HepG2 (cell line): ENCODE measurements around the gene PNLIPRP2. TPM values are rescaled to one million over a fixed set of nuclear protein-coding genes. Genes with fewer than 3 reads are reported as not detected.

Source experiments
- ATAC-seq: fragments of 200-7000 bp; cut with Tn5 transposase; 3 replicates; pipeline ENCODE4 v1.9.1; 2020; ENCODE audit warnings: mild to moderate bottlenecking, moderate library complexity
- BruUV-seq: library from RNA; stranded (reverse); fragments of 400-500 nt; replicated peaks from 2 replicates; lab custom pipeline; 2021; lab: Mats Ljungman, UMichigan
- CTCF ChIA-PET: fragments of 300-600 bp; formaldehyde crosslinking; extraction: SDS; loops from one replicate; lab custom pipeline; 2021; ENCODE audit warnings: low total read pairs, inconsistent platforms, low intra/inter-chr PET ratio; lab: Yijun Ruan, JAX
- POLR2A ChIA-PET: fragments of 350-600 bp; sonication (Branson Sonifier 250); formaldehyde crosslinking; loops from one replicate; lab custom pipeline; 2020; ENCODE audit warnings: antibody characterized with exemption, inconsistent platforms; lab: Yijun Ruan, JAX
- DNase-seq: peaks from one replicate; pipeline ENCODE4 v3.0.0-alpha.2; 2015; ENCODE audit warnings: low spot score
- FAIRE-seq: peaks from 3 replicates; lab custom pipeline; 2011; peaks lifted over from hg19 to GRCh38; lab: Jason Lieb, UNC
- H2AFZ ChIP-seq: one replicate; pipeline ENCODE4 v1.6.1; 2011; ENCODE audit warnings: low read length, inconsistent platforms
- H3K27ac ChIP-seq: fragments of 300-600 bp; 3 replicates; pipeline ENCODE4 v1.8.0; 2011; ENCODE audit warnings: mixed run types, mild to moderate bottlenecking, mixed read lengths, low read length, inconsistent platforms; ENCODE audit not compliant: insufficient read depth; ENCODE audit errors: extremely low read length
- H3K27me3 ChIP-seq, 2 experiments: fragments of 200-600 bp in 1 of 2; 2 replicates in 1 of 2; 3 replicates in 1 of 2; pipeline versions ENCODE4 v1.6.0 to v1.8.0; 2011; ENCODE audit warnings: low read length in 2 of 2, mild to moderate bottlenecking in 2 of 2, moderate library complexity in 2 of 2, inconsistent platforms in 1 of 2; ENCODE audit not compliant: insufficient read depth in 2 of 2, control insufficient read depth in 1 of 2
- H3K36me3 ChIP-seq, 2 experiments: fragments of 200-600 bp in 1 of 2; replicated peaks in 1 of 2; 2 replicates in 1 of 2; 3 replicates in 1 of 2; pipeline versions ENCODE4 v1.5.1 to v1.8.0; 2011; ENCODE audit warnings: low read length in 2 of 2, inconsistent platforms in 1 of 2; ENCODE audit not compliant: insufficient read depth in 2 of 2, control insufficient read depth in 1 of 2
- H3K4me1 ChIP-seq: 2 replicates; pipeline ENCODE4 v1.5.1; 2012; ENCODE audit warnings: low read length, inconsistent platforms; ENCODE audit not compliant: insufficient read depth
- H3K4me2 ChIP-seq: 2 replicates; pipeline ENCODE4 v1.6.0; 2011; ENCODE audit warnings: low read depth, low read length, inconsistent platforms
- H3K4me3 ChIP-seq, 3 experiments: fragments of 200-600 bp in 1 of 3; sonication (generic), shearing (Covaris generic) in 1 of 3; replicated peaks in 1 of 3; 2 replicates each; pipeline ENCODE4 v1.5.1; 2011 to 2016; ENCODE audit warnings: low read length in 3 of 3, inconsistent platforms in 2 of 3, low read depth in 2 of 3, mild to moderate bottlenecking in 2 of 3, control low read depth in 1 of 3, mixed read lengths in 1 of 3; ENCODE audit not compliant: insufficient read depth in 1 of 3
- H3K79me2 ChIP-seq: one replicate; pipeline ENCODE4 v1.6.1; 2011; ENCODE audit warnings: low read length, inconsistent platforms; ENCODE audit not compliant: insufficient read depth
- H3K9ac ChIP-seq: 2 replicates; pipeline ENCODE4 v1.6.0; 2011; ENCODE audit warnings: mild to moderate bottlenecking, low read depth, low read length, inconsistent platforms; ENCODE audit not compliant: insufficient read depth
- H3K9me3 ChIP-seq: 2 replicates; pipeline ENCODE4 v1.5.1; 2012; ENCODE audit warnings: mild to moderate bottlenecking, low read length
- H4K20me1 ChIP-seq: 2 replicates; pipeline ENCODE4 v1.6.0; 2011; ENCODE audit warnings: inconsistent platforms, mild to moderate bottlenecking, low read length, moderate library complexity; ENCODE audit not compliant: insufficient read depth
- CCAR2 ChIP-seq: fragments of 200-400 bp; formaldehyde crosslinking; optimal IDR thresholded peaks from 2 replicates; pipeline ENCODE3; 2018; ENCODE audit warnings: low read depth, mild to moderate bottlenecking, low read length, moderate library complexity
- HNRNPH1 ChIP-seq: fragments of 200-400 bp; formaldehyde crosslinking; optimal IDR thresholded peaks from 2 replicates; pipeline ENCODE3; 2017; ENCODE audit warnings: mild to moderate bottlenecking, low read depth, low read length
- HOMEZ ChIP-seq: IDR thresholded peaks from 2 replicates; pipeline ENCODE4 v1.6.1; 2016; ENCODE audit warnings: low read depth
- KDM3A ChIP-seq: IDR thresholded peaks from 2 replicates; pipeline ENCODE4 v1.6.1; 2018; ENCODE audit warnings: low read depth, missing compliant biosample characterization
- PAXIP1 ChIP-seq: sonication (generic); formaldehyde crosslinking; conservative IDR thresholded peaks from 2 replicates; pipeline ENCODE4 v1.4.0; 2020; ENCODE audit warnings: mild to moderate bottlenecking, missing genetic modification reagents, moderate library complexity
- ZBTB34 ChIP-seq: sonication (generic); formaldehyde crosslinking; IDR thresholded peaks from 2 replicates; pipeline ENCODE4 v1.8.0; 2022; ENCODE audit warnings: mild to moderate bottlenecking, missing genetic modification reagents
- WGBS: methylation state at CpG from one replicate; pipeline ENCODE4 v1.1.6; 2017; ENCODE audit warnings: low lambda C conversion rate; 5-methylcytosine and 5-hydroxymethylcytosine counted together
- in situ Hi-C: cut with HindIII; loops from 2 replicates; pipeline ENCODE4 v1.10.0; 2017; ENCODE audit warnings: low pct_unique_long_range_greater_than_20kb; ENCODE audit not compliant: extremely low pct_ligation_motif_present
- intact Hi-C: fragments of 100-400 bp; cut with micrococcal nuclease; formaldehyde crosslinking; loops from one replicate; pipeline ENCODE4 v1.10.0; 2022; ENCODE audit not compliant: unreplicated experiment
- polyA plus RNA-seq, 8 experiments: library from polyadenylated mRNA; depleted of rRNA in 3 of 8; stranded (reverse) in 7 of 8; unstranded in 1 of 8; fragments of >200 nt; fragmentation: Illumina TruSeq in 4 of 8; extraction: Trizol in 4 of 8; gene quantifications; 2 replicates each; pipeline versions ENCODE4 v1.2.1 to v1.2.3, GENCODE V29; 2011 to 2016; ENCODE audit warnings: low read depth in 4 of 8, missing spikeins in 1 of 8, mixed read lengths in 1 of 8; ENCODE audit not compliant: insufficient read depth in 1 of 8
- total RNA-seq, 5 experiments: library from RNA; depleted of rRNA; stranded (reverse); fragments of >200 nt; fragmentation: Illumina TruSeq; extraction: Trizol; gene quantifications; 2 replicates each; pipeline ENCODE4 v1.2.3, GENCODE V29; 2016; ENCODE audit warnings: low read depth in 1 of 5

PNLIPRP2 gene
- total and polyA plus RNA-seq, 2 of the 13 experiments (the other 11 are each of a cell fraction or from before 2014, with no cell fraction given): 0.21 to 0.97 TPM

GRCh38 chr10:116688241-116688711, 67.5 kb downstream of the PNLIPRP2 start:
- ChIA-PET CTCF (no interaction called here), POLR2A (no interaction called here)
- Histone ChIP-seq H4K20me1 (no peaks in the 10 kb centered on the region), H3K9me3 (no peaks in the 10 kb centered on the region), H3K36me3 (peaks cover 0 to 3% of the 10 kb centered on the region in 2 experiments; a peak in 1 of 5 replicates), H3K4me2 (no peak overlapping the region), H2AFZ (no peak overlapping the region), H3K9ac (no peak overlapping the region), H3K79me2 (no peaks in the 10 kb centered on the region)
- ATAC-seq: no peak
- no peak for DNase-seq
- in situ Hi-C loops: loop anchor here (5.0 kb wide), 1 partner anchor 94 kb away; no protein-coding TSS in a partner anchor
- BruUV-seq: no TSS peak
- TF ChIP-seq CCAR2 (no peak), KDM3A (CRISPR knock-in tag) (no peak), HNRNPH1 (no peak), ZBTB34 (CRISPR knock-in tag) (no peak), PAXIP1 (no peak), HOMEZ (CRISPR knock-in tag) (no peak)
- TF ChIP-seq, all 625 proteins: peak for 0
- intact Hi-C loops: no loop called here
- Histone ChIP-seq H3K4me3 (no peak overlapping the region), H3K27me3 (no peaks in the 10 kb centered on the region), H3K27ac (no peak overlapping the region), H3K4me1 (peaks cover 2% of the 10 kb centered on the region; the same call in 1 of the 2 replicates)
- 94% methylated on average over 7 of the region's 7 CpGs for WGBS
- no peak for FAIRE-seq
